IPS-20b (cell line): ENCODE results near the gene HDDC2.
"Not testable (repeated sequence)": the region's sequence is repeated elsewhere in the genome, so short reads cannot be mapped to it uniquely, and the experiment has no call there.

ENCODE experiments used
- H3K27ac ChIP-seq: one replicate; pipeline ENCODE4 v1.5.1; 2013; ENCODE audit warnings: low read length
- H3K27me3 ChIP-seq: 2 replicates; pipeline ENCODE4 v1.6.1; 2013; ENCODE audit warnings: mild to moderate bottlenecking, low read length, inconsistent platforms; ENCODE audit not compliant: insufficient read depth
- H3K36me3 ChIP-seq: 2 replicates; pipeline ENCODE4 v1.6.1; 2013; ENCODE audit warnings: low read depth, mild to moderate bottlenecking, inconsistent platforms, low read length, moderate library complexity; ENCODE audit not compliant: insufficient read depth
- H3K4me1 ChIP-seq: 2 replicates; pipeline ENCODE4 v1.6.1; 2013; ENCODE audit warnings: mild to moderate bottlenecking, control low read depth, inconsistent platforms, low read length, moderate library complexity; ENCODE audit not compliant: insufficient read depth
- H3K4me3 ChIP-seq: 2 replicates; pipeline ENCODE4 v1.5.1; 2013; ENCODE audit warnings: mild to moderate bottlenecking, low read length, inconsistent platforms
- H3K9ac ChIP-seq: 2 replicates; pipeline ENCODE4 v1.6.1; 2013; ENCODE audit warnings: low read depth, mild to moderate bottlenecking, inconsistent platforms, low read length, moderate library complexity
- H3K9me3 ChIP-seq: 2 replicates; pipeline ENCODE4 v1.6.1; 2013; ENCODE audit warnings: mild to moderate bottlenecking, low read depth, low read length, inconsistent platforms; ENCODE audit not compliant: insufficient read depth

HDDC2 gene

DNA sequence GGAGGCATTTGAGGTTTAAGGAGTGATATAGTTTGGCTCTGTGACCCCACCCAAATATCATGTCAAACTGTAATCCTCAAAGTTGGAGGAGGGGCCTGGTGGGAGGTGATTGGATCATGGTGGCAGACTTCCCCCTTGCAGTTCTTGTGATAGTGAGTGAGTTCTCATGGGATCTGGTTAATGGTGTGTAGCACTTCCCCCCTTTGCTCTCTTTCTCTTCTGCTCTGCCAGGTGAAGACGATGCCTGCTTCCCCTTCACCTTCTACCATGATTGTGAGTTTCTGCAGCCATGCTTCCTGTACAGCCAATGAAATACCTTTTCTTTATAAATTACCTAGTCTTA lies 1.7 kb upstream of the HDDC2 start:
- no peak overlapping the region for H3K27ac ChIP-seq
- 0 out of 2 replicates have a peak, but pooled peaks cover 3% of the 10 kb centered on the region for H3K9me3 ChIP-seq
- peaks cover 19% of the 10 kb centered on the region for H3K36me3 ChIP-seq
- no peaks in the 10 kb centered on the region; the same call in 1 of the 2 replicates for H3K4me1 ChIP-seq
- no peak overlapping the region for H3K9ac ChIP-seq
- H3K4me3 ChIP-seq = no peak overlapping the region
- no peaks in the 10 kb centered on the region for H3K27me3 ChIP-seq

GRCh38 chr6:125302840-125303511 lies 1.2 kb upstream of the HDDC2 start:
- H3K9ac ChIP-seq = no peak overlapping the region
- no peak overlapping the region for H3K4me3 ChIP-seq
- H3K4me1 ChIP-seq = no peaks in the 10 kb centered on the region; the same call in 1 of the 2 replicates
- H3K27ac ChIP-seq = no peak overlapping the region
- H3K27me3 ChIP-seq = no peaks in the 10 kb centered on the region
- 0 out of 2 replicates have a peak, but pooled peaks cover 3% of the 10 kb centered on the region for H3K9me3 ChIP-seq
- peaks cover 24% of the 10 kb centered on the region for H3K36me3 ChIP-seq

GRCh38 chr6:125300992-125301434 lies 754 bp downstream of the HDDC2 start:
- Histone ChIP-seq H3K27me3 (no peaks in the 10 kb centered on the region), H3K4me3 (peak overlapping the region; percentile 80), H3K36me3 (peaks cover 43% of the 10 kb centered on the region), H3K4me1 (no peaks in the 10 kb centered on the region; the same call in 1 of the 2 replicates), H3K9ac (peak overlapping the region; percentile 89; the same call in 1 of the 2 replicates), H3K27ac (no peak overlapping the region), H3K9me3 (0 out of 2 replicates have a peak, but pooled peaks cover 3% of the 10 kb centered on the region)

DNA sequence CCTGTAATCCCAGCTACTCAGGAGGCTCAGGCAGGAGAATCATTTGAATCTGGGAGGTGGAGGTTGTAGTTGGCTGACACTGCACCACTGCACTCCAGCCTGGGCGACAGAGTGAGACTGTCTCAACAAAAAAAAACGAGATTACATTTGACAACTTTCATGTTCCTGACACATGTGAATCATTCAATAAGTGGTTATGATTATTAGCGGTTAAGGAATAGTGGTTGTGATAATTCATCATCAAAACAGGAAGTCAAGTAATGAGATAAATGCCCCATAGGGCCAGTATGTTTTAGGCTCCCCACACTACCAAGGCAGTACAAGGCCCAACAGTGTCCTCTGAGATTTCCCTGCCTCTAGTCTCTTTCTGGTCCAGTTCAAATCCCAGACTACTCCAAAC lies 2.5 kb downstream of the HDDC2 start:
- H3K9me3 ChIP-seq = no peaks in the 10 kb centered on the region
- H3K4me1 ChIP-seq = no peaks in the 10 kb centered on the region; the same call in 1 of the 2 replicates
- peaks cover 61% of the 10 kb centered on the region for H3K36me3 ChIP-seq
- no peaks in the 10 kb centered on the region for H3K27me3 ChIP-seq
- no peak overlapping the region for H3K4me3 ChIP-seq
- no peak overlapping the region for H3K27ac ChIP-seq
- no peak overlapping the region for H3K9ac ChIP-seq

GRCh38 chr6:125296471-125296870 lies 5.3 kb downstream of the HDDC2 start:
- Histone ChIP-seq H3K4me3 (no peak overlapping the region), H3K9me3 (no peaks in the 10 kb centered on the region), H3K9ac (no peak overlapping the region), H3K36me3 (peaks cover 88% of the 10 kb centered on the region), H3K27ac (no peak overlapping the region), H3K27me3 (no peaks in the 10 kb centered on the region), H3K4me1 (no peaks in the 10 kb centered on the region; the same call in 1 of the 2 replicates)

GRCh38 chr6:125294925-125295324 lies 6.8 kb downstream of the HDDC2 start:
- H3K9ac ChIP-seq = no peak overlapping the region
- H3K4me1 ChIP-seq = no peaks in the 10 kb centered on the region
- H3K9me3 ChIP-seq = no peaks in the 10 kb centered on the region
- no peak overlapping the region for H3K27ac ChIP-seq
- peaks cover 99% of the 10 kb centered on the region for H3K36me3 ChIP-seq
- no peak overlapping the region for H3K4me3 ChIP-seq
- no peaks in the 10 kb centered on the region for H3K27me3 ChIP-seq

DNA sequence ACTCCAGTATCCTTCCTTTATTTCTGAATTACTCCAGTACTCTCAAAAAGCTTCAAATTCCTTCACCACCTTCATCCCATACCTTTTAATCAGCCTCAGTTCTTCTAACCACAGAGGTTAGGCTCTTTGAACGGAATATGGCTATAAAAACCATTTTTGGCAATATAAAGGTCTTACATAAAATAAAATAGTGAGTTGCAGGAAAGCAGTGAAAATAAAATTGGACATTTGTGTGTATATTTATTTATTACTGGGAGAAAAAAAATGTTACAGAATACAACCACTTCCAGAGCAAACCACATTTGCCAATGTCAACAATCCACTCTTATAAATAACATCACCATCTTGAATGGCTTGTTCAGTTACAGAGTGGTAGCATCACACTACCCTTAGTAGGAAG lies 7.7 kb downstream of the HDDC2 start:
- Histone ChIP-seq H3K36me3 (peaks cover 96% of the 10 kb centered on the region), H3K4me3 (no peak overlapping the region), H3K9ac (no peak overlapping the region), H3K4me1 (no peaks in the 10 kb centered on the region), H3K27ac (no peak overlapping the region), H3K27me3 (no peaks in the 10 kb centered on the region), H3K9me3 (no peaks in the 10 kb centered on the region)

- Histone ChIP-seq H3K9ac (no peak overlapping the region), H3K9me3 (no peaks in the 10 kb centered on the region), H3K4me3 (no peak overlapping the region), H3K27ac (no peak overlapping the region), H3K4me1 (no peaks in the 10 kb centered on the region), H3K36me3 (peaks cover 91% of the 10 kb centered on the region), H3K27me3 (no peaks in the 10 kb centered on the region)
Measured at GRCh38 chr6:125293587-125293986, 8.2 kb downstream of the HDDC2 start.

GRCh38 chr6:125287718-125288117 lies 14.0 kb downstream of the HDDC2 start:
- Histone ChIP-seq H3K27ac (no peak overlapping the region), H3K9ac (no peak overlapping the region), H3K36me3 (peaks cover 63% of the 10 kb centered on the region), H3K4me1 (no peaks in the 10 kb centered on the region), H3K27me3 (no peaks in the 10 kb centered on the region), H3K9me3 (peaks cover 6% of the 10 kb centered on the region; the same call in 1 of the 2 replicates), H3K4me3 (no peak overlapping the region)

DNA sequence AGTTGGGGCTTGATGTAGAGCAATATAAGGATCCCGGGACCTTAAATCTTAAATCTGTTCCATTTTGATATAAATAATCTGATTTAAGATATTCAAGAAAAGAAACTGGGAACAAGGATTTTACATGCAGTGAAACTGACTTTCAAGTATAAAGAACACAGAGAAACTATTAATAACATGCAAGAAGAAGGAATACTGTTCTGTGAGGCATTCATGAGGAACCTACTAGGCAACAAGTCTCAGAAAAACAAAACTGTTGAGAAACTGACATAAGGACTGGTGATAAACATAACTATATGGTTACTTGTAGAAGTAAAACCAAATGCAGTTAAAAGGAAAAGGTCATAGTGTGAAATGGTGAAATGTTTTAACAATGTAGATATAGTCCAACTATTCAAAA lies 15.8 kb downstream of the HDDC2 start:
- Histone ChIP-seq H3K4me3 (no peak overlapping the region), H3K36me3 (peaks cover 45% of the 10 kb centered on the region), H3K9me3 (peaks cover 6% of the 10 kb centered on the region; the same call in 1 of the 2 replicates)

DNA sequence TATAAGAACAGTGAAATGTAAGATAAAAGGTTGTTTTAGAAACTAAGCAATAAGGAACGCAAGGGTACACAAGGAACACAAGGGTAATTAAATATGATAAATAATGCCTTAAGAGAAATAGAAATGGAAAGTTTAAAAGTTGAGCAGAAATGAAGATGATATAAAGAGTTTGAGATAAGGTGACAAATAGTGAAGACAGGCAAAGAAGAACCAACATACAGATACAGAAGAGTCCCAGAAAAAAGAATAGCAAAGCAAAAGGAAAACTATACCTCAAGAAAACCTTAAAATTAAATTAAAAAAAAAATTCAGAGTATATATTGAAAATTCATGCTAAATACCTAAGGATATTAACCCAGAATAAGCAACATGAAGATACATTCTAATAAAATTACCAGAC lies 16.4 kb downstream of the HDDC2 start:
- Histone ChIP-seq H3K4me3 (no peak overlapping the region), H3K27me3 (no peaks in the 10 kb centered on the region), H3K9ac (no peak overlapping the region), H3K36me3 (peaks cover 39% of the 10 kb centered on the region), H3K9me3 (peaks cover 6% of the 10 kb centered on the region; the same call in 1 of the 2 replicates), H3K27ac (no peak overlapping the region), H3K4me1 (no peaks in the 10 kb centered on the region; the same call in 1 of the 2 replicates)

More for the DNA sequence above, 15.8 kb downstream of the HDDC2 start:
- Histone ChIP-seq H3K27ac (no peak overlapping the region), H3K27me3 (no peaks in the 10 kb centered on the region), H3K9ac (no peak overlapping the region), H3K4me1 (no peaks in the 10 kb centered on the region)

DNA sequence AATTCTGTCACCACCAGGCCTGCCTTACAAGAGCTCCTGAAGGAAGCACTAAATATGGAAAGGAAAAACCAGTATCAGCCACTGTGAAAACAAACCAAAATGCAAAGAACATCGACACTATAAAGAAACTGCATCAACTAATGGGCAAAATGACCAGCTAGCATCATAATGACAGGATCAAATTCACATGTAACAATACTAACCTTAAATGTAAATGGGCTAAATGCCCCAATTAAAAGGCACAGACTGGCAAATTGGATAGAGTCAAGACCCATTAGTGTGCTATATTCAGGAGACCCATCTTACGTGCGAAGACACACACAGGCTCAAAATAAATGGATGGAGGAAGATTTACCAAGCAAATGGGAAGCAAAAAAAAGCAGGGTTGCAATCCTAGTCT lies 19.3 kb downstream of the HDDC2 start:
- not testable (repeated sequence) for H3K9ac ChIP-seq, H3K9me3 ChIP-seq, H3K4me1 ChIP-seq, H3K27ac ChIP-seq, H3K27me3 ChIP-seq, H3K4me3 ChIP-seq
- peaks cover 32% of the 10 kb centered on the region for H3K36me3 ChIP-seq
